Thoracic aorta (tissue), 2 donors: ENCODE data around the gene TNFRSF4. TPM values are rescaled to one million over a fixed set of nuclear protein-coding genes. Genes with fewer than 3 reads are reported as not detected.

Source experiments
- ATAC-seq: fragments of 150-250 bp; one replicate; pipeline ENCODE4 v1.8.0; 2017; ENCODE audit warnings: low read depth; ENCODE audit not compliant: insufficient number of reproducible peaks, low FRiP score
- DNase-seq: peaks from one replicate; pipeline ENCODE4 v3.0.0-alpha.2; 2020; ENCODE audit warnings: low spot score
- H3K27ac ChIP-seq, 2 donors: fragments of 200-600 bp; sonication (generic); 1 replicate in 1 of 2; 2 replicates in 1 of 2; pipeline ENCODE4 v1.5.1; 2016; ENCODE audit warnings: mild to moderate bottlenecking in 2 of 2, moderate library complexity in 2 of 2
- H3K27me3 ChIP-seq: fragments of 200-600 bp; sonication (generic); replicated peaks from 2 replicates; pipeline ENCODE4 v1.6.0; 2016; ENCODE audit warnings: mild to moderate bottlenecking; ENCODE audit not compliant: insufficient read depth
- H3K36me3 ChIP-seq: fragments of 200-600 bp; sonication (generic); one replicate; pipeline ENCODE4 v1.5.1; 2016
- H3K4me1 ChIP-seq, 2 donors: fragments of 200-600 bp; sonication (generic); 1 replicate in 1 of 2; 2 replicates in 1 of 2; pipeline versions ENCODE4 v1.5.1 to v1.6.0; 2016; ENCODE audit warnings: low read depth in 2 of 2, mild to moderate bottlenecking in 1 of 2; ENCODE audit not compliant: control insufficient read depth in 1 of 2
- H3K4me3 ChIP-seq: fragments of 200-600 bp; sonication (generic); 2 replicates; pipeline ENCODE4 v1.5.1; 2016; ENCODE audit warnings: mild to moderate bottlenecking
- H3K9me3 ChIP-seq: fragments of 200-600 bp; sonication (generic); 2 replicates; pipeline ENCODE4 v1.5.1; 2016
- CTCF ChIP-seq: fragments of 200-600 bp; sonication (generic); IDR thresholded peaks from one replicate; pipeline ENCODE4 v1.5.1; 2019; ENCODE audit warnings: antibody characterized with exemption
- total RNA-seq, 2 donors: library from RNA; depleted of rRNA; stranded (reverse); fragments of >200 nt; gene quantifications; one replicate each; pipeline versions ENCODE4 v1.1.0 to v1.2.3, GENCODE V29; 2016

The TNFRSF4 gene
- total RNA-seq, 2 donors from 2014 or later, result 1.8 TPM; not detected in 1

- peaks cover 54% of the 10 kb centered on the region for H3K36me3 ChIP-seq
- no peak for TF ChIP-seq CTCF
- no peak overlapping the region for H3K4me3 ChIP-seq
- H3K4me1 ChIP-seq, result peaks cover 0 to under 1% of the 10 kb centered on the region in 2 donors
- DNase-seq (no peak), ATAC-seq (no peak)
- H3K27ac ChIP-seq, result no peak overlapping the region
- H3K27me3 ChIP-seq, result no peaks in the 10 kb centered on the region
- no peaks in the 10 kb centered on the region for H3K9me3 ChIP-seq
Measured at GRCh38 chr1:1223891-1224290, 9.9 kb upstream of the TNFRSF4 start.

GRCh38 chr1:1223321-1223720 lies 9.4 kb upstream of the TNFRSF4 start:
- peaks cover 57% of the 10 kb centered on the region for H3K36me3 ChIP-seq

GRCh38 chr1:1222575-1223225 lies 8.7 kb upstream of the TNFRSF4 start:
- Histone ChIP-seq H3K27ac (no peak overlapping the region), H3K36me3 (peaks cover 57% of the 10 kb centered on the region), H3K27me3 (no peaks in the 10 kb centered on the region), H3K4me3 (no peak overlapping the region), H3K9me3 (no peaks in the 10 kb centered on the region), H3K4me1 (no peaks in the 10 kb centered on the region)
- DNase-seq, result no peak
- no peak for TF ChIP-seq CTCF
- ATAC-seq, result no peak

More at GRCh38 chr1:1223321-1223720, 9.4 kb upstream of the TNFRSF4 start:
- TF ChIP-seq CTCF, result no peak
- Histone ChIP-seq H3K27me3 (no peaks in the 10 kb centered on the region), H3K4me1 (no peaks in the 10 kb centered on the region), H3K27ac (no peak overlapping the region), H3K9me3 (no peaks in the 10 kb centered on the region), H3K4me3 (no peak overlapping the region)
- DNase-seq, result no peak
- ATAC-seq, result no peak

GRCh38 chr1:1221887-1222574 lies 8.1 kb upstream of the TNFRSF4 start:
- DNase-seq, result no peak
- H3K36me3 ChIP-seq, result peaks cover 59% of the 10 kb centered on the region
- no peak overlapping the region for H3K4me3 ChIP-seq
- H3K9me3 ChIP-seq, result no peaks in the 10 kb centered on the region
- no peaks in the 10 kb centered on the region for H3K4me1 ChIP-seq
- TF ChIP-seq CTCF, result no peak
- no peaks in the 10 kb centered on the region for H3K27me3 ChIP-seq
- H3K27ac ChIP-seq, result no peak overlapping the region
- ATAC-seq, result no peak

GRCh38 chr1:1220197-1220596 lies 6.2 kb upstream of the TNFRSF4 start:
- H3K4me1 ChIP-seq, result no peaks in the 10 kb centered on the region
- ATAC-seq (no peak), DNase-seq (no peak)
- no peaks in the 10 kb centered on the region for H3K27me3 ChIP-seq
- no peaks in the 10 kb centered on the region for H3K9me3 ChIP-seq
- H3K4me3 ChIP-seq, result no peak overlapping the region
- no peak overlapping the region for H3K27ac ChIP-seq
- peaks cover 59% of the 10 kb centered on the region for H3K36me3 ChIP-seq
- TF ChIP-seq CTCF, result no peak
